ENCODE data around the gene ENTREP1.

ENTREP1 gene

GRCh38 chr9:69364510-69365150, 39.6 kb downstream of the ENTREP1 start:
- no peak for DNase-seq (ENCODE audit: low read depth in 2 of 2)

DNA sequence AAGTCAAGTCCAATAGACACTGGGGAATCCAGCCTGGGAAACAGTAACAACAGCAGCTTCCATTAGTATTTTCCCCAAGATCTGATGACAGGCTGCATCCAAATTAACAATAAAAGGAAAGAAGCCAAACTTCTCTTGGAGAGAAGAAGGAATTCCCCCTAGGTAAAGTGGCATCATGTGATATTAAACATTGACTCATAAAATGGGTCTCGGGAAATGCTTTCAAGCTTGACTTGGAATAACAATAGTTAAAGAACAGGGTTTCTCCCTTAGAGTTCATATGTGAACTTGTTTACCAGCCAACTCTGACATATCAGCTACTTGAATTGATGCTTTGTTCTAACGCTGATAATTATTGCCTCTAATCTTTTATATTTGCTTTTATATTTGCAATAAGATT, 45.4 kb downstream of the ENTREP1 start:
- DNase-seq (ENCODE audit: low read depth in 2 of 2) = no peak

GRCh38 chr9:69371001-69371400, 46.0 kb downstream of the ENTREP1 start:
- DNase-seq (ENCODE audit: low read depth in 2 of 2) = no peak

DNA sequence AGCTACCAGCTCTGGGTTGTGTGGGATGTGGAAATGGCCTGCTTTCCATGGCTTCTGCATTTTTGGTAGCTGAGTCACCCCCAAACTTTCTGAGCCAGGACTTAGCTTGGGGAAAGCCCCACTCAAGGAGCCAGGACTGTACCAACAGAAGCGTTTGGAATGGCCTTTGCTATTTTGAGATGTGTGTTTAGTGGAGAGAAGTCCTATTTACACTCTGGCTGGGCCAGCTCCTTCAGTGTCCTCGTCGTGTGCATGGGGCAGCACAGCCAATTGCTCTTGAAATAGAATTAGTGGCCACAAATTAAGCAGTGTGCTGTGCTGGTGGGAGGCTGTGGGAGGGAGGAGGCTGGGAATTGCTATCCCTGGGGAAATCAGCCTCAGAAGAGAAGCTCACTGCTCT, 51.6 kb downstream of the ENTREP1 start:
- DNase-seq (ENCODE audit: low read depth in 2 of 2) = no peak

DNA sequence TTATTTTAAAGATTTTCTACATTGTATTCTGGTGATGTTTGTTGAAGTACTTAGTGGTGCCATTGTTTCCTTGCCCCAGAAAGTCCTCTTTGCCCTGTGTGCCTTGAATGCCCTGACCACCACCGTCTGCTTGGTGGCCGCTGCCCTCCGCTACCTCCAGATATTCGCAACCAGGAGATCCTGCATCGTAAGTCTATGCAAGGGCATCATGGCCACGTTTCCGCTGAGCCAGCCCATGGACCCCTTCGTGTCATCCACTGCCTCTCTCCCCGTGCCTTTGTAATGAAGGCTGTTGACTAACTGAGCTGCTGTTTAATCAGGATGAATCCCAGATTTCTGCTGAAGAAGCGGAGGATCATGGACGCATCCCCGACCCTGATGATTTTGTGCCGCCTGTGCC, 52.3 kb downstream of the ENTREP1 start:
- DNase-seq (ENCODE audit: low read depth in 2 of 2) = no peak

GRCh38 chr9:69377981-69378380, 53.0 kb downstream of the ENTREP1 start:
- no peak for DNase-seq (ENCODE audit: low read depth in 2 of 2)

DNA sequence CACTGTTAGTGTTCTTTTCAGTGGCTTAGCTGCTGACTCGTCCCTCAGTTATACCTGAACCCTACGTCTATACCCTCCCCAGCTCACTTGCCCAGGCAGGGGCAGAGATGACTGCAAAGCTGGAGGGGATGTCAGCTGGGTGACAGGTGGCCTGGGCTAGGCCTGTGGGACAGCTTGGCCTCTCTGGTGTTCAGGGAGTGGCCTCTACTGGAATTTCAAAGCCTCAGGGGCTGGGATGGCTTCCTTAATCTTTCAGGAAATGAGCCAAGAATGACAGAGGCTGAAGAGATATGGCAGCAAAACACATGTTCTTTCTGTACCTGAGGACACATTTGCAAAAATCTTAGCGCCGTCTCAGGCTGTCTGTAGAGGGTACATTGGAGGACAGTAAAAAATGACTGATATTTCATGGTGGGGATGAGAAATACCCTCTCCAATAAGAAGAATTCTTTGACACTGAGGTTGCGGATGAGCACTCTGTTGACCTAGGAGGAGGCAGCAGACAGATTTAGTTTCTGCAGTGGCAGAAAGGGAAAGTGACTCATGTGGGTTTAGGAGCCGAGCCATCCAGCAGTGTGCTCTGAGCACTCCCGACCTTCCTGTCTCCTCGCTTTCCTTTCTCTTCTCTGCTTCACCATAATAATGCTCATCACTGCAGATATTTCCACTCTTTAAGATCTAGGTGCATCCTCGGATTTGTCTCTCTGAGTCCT, 54.4 kb downstream of the ENTREP1 start:
- DNase-seq (ENCODE audit: low read depth in 2 of 2) = no peak

GRCh38 chr9:69380301-69380700, 55.3 kb downstream of the ENTREP1 start:
- no peak for DNase-seq (ENCODE audit: low read depth in 2 of 2)

DNA sequence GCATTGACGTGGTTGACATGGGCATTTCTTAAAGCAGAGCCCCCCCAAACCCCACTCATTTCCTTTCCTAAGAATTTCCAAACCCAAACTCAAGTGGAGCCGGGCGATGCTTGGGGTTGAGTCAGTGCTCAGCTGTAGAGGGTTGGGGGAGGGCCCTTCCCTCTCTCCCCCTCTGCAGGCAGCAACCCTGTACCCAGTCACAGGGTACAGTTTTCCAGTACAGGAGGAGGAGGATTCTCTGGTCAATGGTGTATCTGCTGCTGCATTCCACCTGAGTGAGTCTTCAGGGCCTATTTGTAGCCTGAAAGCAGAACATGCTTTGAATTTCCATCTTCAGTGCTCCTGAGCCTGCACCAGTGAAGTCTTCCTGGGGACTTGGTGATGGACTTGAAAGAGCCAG, 55.8 kb downstream of the ENTREP1 start:
- DNase-seq (ENCODE audit: low read depth in 2 of 2) = no peak

DNA sequence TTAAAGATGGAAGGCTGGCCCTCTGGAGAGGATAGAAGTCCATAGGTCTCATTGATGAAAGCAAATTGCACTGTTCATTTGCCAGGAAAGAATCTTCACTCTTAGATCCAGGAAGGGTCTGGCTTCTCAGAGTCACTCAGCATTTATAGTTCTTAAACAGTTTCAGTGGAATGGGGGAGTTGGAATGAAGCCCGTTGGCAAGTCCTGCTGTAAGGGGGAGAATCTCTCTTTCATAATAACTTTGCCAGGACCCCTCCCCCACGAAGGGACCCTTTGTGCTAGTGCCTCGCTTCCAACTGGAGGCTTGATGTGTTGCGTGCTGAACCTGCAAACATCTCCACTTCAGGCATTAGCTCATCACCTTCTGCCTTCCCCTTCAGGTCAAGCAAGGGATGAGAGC, 57.1 kb downstream of the ENTREP1 start:
- DNase-seq (ENCODE audit: low read depth in 2 of 2) = no peak

- no peak for DNase-seq (ENCODE audit: low read depth in 2 of 2)
These were observed 60.6 kb downstream of the ENTREP1 start for GRCh38 chr9:69385581-69386033.

DNA sequence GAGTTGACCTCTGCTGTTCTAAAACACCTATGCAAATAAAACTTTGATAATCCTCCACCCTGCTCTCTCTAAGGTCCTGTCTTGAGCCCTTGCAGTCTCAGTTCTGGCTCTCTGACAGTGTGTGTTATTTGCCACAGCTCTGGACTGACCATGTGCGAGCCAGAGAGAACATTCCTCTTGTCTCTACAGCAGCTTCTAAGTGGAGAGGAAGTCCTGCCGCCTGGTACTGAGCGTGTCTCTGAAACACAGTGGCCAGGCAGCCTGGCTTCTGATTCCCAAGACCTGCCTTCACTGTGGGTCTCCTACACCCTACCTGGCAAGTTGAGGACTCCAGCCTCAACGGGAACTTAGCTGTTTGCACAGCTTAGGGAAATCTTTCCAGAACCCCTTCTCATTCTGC, 61.6 kb downstream of the ENTREP1 start:
- DNase-seq (ENCODE audit: low read depth in 2 of 2) = no peak

GRCh38 chr9:69388596-69388995, 63.6 kb downstream of the ENTREP1 start:
- no peak for DNase-seq (ENCODE audit: low read depth in 2 of 2)

GRCh38 chr9:69389437-69389995, 64.5 kb downstream of the ENTREP1 start:
- no peak for DNase-seq (ENCODE audit: low read depth in 2 of 2)

DNA sequence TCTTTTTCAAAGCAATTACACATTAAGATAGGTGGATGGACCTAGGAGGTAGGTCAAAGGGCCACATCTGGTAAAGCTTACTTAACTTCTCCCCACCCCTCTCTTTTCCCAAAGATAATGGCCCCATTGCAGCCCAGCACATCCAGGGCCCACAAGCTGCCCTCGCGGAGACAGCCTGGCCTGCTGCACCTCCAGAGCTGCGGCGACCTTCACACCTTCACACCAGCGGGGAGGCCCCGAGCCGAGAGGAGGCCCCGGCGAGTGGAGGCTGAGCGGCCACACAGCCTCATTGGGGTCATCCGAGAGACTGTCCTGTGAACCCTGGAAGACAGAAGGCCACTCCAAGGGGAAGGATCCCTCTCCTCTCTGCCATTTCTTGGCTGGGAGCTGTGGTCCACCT, 66.5 kb downstream of the ENTREP1 start:
- no peak for DNase-seq (ENCODE audit: low read depth in 2 of 2)

DNA sequence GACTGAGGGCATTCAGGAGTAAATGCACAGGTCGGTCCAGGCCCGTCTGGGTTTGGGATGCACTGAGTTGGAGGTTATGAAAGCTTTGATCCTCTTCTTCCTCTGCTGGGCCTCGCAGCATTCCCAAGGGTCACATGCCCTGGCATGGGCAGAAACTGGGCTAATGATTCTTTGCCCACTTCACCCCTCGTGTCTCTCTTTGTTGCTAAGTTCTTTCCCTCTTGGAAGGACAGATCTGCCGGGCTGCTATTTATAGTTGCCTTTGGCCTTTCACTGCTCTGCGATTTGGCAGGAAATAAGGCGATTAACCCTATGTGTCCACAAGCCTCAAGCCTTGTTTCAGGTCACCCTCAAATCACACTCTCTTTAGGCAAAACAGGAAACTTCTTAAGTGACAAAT, 66.9 kb downstream of the ENTREP1 start:
- DNase-seq (ENCODE audit: low read depth in 2 of 2) = no peak

DNA sequence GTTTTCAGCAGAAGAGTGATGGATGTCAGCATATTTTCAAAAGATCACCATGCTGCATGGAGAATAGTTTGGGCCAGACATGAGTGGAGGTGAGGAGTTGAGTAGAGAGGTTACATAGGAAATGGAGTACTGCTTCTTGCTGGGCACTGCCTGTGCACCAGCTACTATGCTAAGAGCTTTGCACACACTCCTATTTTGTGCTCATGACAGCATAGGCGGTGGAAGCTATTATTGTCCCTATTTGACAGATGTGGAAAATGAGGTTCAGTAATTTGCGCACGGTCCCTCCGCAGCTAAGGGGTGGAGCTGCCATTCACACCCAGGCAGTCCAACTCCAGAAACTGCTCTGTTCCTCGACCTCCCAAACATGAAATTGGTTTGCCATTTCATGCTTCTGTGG, 67.8 kb downstream of the ENTREP1 start:
- DNase-seq (ENCODE audit: low read depth in 2 of 2) = no peak

DNA sequence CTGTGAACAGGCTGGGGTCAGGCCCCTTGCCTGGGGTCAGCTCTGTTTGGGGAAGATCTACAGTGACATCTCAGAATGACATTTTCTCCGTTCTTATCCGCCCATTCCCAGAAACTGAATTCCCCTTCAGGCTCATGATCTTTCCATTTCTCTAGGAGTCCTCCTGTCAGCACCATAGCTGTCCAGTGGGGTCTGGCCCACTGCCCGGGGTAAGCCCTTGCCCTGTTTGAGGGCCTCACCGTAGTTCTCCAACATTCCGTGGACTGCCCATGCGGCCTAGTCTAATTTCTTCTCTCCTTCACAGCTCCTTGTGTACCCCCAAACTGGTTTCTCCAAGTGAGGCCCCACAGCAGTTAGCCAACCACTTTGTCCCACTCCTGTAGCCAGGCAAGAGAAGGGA, 68.4 kb downstream of the ENTREP1 start:
- no peak for DNase-seq (ENCODE audit: low read depth in 2 of 2)

GRCh38 chr9:69395718-69396117, 70.7 kb downstream of the ENTREP1 start:
- DNase-seq (ENCODE audit: low read depth in 2 of 2) = no peak

DNA sequence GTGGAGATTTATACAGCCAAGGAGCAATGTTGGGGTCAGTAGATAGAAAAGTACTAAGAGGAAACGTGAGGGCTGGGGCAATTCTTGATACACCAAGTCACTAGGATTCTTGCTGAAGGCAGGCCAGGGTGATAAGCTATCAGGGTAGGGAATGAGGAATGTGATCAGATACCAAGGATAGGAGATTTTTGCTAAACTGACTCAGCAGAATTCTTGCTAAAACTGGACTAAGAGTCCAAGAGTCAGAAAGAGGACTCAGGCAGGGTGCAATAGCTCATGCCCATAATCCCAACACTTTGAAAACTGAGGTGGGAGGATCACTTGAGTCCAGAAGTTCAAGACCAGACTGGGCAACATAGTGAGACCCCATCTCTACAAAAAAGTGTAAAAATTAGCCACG, 71.7 kb downstream of the ENTREP1 start:
- no peak for DNase-seq (ENCODE audit: low read depth in 2 of 2)

DNA sequence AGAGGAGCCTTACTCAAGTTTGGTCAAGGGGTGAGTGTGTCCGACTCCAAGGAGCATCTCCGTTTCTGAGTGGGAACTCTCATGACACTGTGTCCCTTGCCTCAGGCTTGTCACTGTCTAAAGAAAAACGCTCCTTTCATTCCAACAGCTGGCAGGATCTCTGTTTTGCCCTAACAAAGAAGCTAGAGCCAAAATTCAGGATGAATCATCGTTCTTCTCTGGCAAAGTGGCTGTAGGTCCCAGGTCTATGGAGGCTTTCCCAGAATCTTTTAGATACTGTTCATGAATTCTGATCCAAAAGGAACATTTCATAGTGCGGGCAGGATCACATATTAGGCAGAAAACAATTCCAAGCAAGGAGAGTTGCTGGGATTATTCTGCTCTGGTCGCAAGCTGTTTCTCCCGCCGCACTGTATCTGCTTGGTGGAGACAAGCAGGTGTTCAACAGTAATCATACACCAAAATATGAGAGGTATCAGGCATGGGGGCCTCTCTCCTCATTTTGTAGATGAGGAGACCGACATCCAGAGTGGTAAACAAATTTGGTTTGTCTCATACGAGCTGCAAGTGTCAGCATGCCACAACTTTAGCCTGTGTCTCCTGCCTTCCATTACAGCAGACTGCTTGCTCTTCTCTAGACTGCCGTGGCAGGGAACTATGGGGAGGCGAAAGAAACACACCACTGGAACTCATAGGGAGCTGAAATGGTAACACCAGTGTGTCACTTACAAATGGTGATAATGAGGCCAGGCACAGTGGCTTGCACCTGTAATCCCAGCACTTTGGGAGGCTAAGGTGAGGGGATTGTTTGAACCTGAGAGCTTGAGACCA, 72.6 kb downstream of the ENTREP1 start:
- DNase-seq (ENCODE audit: low read depth in 2 of 2) = no peak

DNA sequence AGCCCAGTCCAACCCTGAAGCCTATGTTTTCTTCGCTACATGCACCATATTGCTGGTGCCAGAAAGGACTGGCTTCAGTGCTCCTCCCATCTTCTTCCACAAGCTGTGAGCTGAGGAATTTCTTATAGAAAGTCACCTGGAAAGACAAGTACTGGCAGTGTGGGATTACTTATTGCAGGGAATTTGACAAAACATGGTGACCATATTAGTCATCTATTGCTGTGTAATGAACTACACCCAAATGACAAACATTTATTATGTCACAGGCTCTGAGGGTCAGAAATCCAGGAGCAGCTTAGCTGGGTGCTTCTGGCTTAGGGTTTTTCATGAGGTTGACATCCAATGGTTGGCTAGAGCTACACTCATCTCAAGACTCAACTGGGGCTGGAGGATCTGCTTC, 75.5 kb downstream of the ENTREP1 start:
- no peak for DNase-seq (ENCODE audit: low read depth in 2 of 2)
